ENCODE measurements around the gene CCDC142.
A peak's percentile ranks its signal among the peaks of the same experiment; 100 is the strongest.

The CCDC142 gene

DNA sequence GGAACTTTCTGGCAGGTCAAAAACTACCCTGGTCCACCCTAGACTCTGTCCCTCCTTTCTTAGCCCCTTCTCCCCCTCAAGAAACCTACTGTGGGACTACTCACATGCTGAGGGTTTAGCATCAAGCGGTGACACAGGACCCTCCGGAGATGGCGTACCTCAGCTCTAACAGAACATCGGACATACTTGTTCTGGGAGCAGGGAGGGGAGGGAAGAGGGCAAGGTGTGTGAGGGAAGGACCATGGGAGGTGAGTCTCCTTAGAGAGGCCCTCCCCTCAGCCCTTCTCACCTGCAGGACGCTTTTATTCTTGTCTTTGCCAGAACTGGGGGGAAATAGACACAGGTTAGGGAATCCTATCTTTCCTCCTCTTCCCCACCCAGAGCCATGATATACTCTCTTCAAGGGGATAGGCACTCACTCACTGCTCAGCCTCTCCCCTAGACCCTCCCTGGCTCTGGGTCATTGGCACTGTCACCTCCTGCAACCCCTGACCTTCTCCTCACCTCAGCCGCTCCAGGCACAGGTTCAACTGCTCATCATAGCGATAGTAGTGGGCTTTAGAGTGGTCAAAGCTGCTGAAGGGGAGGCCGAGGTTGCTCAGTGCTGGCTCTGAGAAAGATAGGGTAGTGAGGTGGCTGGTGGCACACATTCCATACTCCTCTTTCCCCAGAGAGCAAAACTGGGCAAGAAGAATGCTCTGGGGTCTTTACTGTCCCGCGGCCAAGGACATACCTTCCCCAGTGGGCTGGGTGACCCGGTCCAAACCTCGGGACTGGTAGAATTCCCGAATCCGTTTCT is 22.8 kb upstream of the CCDC142 start:
- H3K27ac ChIP-seq (ENCODE audit: low read depth, low read length) = no peak overlapping the region
- no peaks in the 10 kb centered on the region for H3K9me3 ChIP-seq (ENCODE audit: control insufficient read depth in 1 of 2, low read length in 2 of 2)
- peaks cover 46 to 49% of the 10 kb centered on the region in 2 donors for H3K4me1 ChIP-seq (ENCODE audit: control insufficient read depth in 1 of 2, insufficient read depth in 2 of 2, low read length in 2 of 2)
- peaks cover 0 to 17% of the 10 kb centered on the region in 2 donors for H3K27me3 ChIP-seq (ENCODE audit: control insufficient read depth in 1 of 2, insufficient read depth in 2 of 2, low read length in 2 of 2)
- H3K9ac ChIP-seq (ENCODE audit: low read depth in 1 of 2, low read length in 2 of 2) = peak overlapping the region in 1 of 2 donors; percentile 43
- H3K36me3 ChIP-seq (ENCODE audit: control insufficient read depth in 1 of 2, insufficient read depth in 2 of 2, low read length in 2 of 2) = peaks cover 0 to 11% of the 10 kb centered on the region in 2 donors
- H3K4me3 ChIP-seq (ENCODE audit: low read depth in 1 of 2, low read length in 2 of 2) = peak overlapping the region; percentile 33 to 43

DNA sequence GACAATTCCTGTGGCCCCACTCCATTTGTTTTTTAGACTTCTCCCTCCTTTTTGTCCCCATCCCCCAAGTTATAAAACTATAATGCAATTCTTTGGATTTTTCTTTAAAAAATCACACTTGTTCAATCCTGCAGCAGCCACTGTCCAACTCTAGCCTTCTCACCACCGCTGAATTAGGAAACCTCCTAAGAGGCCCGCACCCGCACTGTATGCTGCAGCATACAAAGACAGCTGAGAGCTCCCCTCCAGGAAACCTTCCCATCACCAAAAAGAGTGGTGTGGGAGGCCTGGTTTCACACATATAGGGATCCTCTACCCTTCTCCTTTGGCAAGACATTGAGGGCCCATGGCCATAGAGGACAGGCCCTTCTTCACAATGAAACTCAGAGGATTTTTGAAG is 21.8 kb upstream of the CCDC142 start:
- Histone ChIP-seq H3K4me3 (ENCODE audit: low read depth in 1 of 2, low read length in 2 of 2) (peak overlapping the region; percentile 88 to 94), H3K36me3 (ENCODE audit: control insufficient read depth in 1 of 2, insufficient read depth in 2 of 2, low read length in 2 of 2) (peaks cover 0 to 11% of the 10 kb centered on the region in 2 donors), H3K27me3 (ENCODE audit: control insufficient read depth in 1 of 2, insufficient read depth in 2 of 2, low read length in 2 of 2) (peaks cover 0 to 14% of the 10 kb centered on the region in 2 donors), H3K27ac (ENCODE audit: low read depth, low read length) (no peak overlapping the region), H3K4me1 (ENCODE audit: control insufficient read depth in 1 of 2, insufficient read depth in 2 of 2, low read length in 2 of 2) (peaks cover 57 to 58% of the 10 kb centered on the region in 2 donors), H3K9ac (ENCODE audit: low read depth in 1 of 2, low read length in 2 of 2) (no peak overlapping the region), H3K9me3 (ENCODE audit: control insufficient read depth in 1 of 2, low read length in 2 of 2) (no peaks in the 10 kb centered on the region)

DNA sequence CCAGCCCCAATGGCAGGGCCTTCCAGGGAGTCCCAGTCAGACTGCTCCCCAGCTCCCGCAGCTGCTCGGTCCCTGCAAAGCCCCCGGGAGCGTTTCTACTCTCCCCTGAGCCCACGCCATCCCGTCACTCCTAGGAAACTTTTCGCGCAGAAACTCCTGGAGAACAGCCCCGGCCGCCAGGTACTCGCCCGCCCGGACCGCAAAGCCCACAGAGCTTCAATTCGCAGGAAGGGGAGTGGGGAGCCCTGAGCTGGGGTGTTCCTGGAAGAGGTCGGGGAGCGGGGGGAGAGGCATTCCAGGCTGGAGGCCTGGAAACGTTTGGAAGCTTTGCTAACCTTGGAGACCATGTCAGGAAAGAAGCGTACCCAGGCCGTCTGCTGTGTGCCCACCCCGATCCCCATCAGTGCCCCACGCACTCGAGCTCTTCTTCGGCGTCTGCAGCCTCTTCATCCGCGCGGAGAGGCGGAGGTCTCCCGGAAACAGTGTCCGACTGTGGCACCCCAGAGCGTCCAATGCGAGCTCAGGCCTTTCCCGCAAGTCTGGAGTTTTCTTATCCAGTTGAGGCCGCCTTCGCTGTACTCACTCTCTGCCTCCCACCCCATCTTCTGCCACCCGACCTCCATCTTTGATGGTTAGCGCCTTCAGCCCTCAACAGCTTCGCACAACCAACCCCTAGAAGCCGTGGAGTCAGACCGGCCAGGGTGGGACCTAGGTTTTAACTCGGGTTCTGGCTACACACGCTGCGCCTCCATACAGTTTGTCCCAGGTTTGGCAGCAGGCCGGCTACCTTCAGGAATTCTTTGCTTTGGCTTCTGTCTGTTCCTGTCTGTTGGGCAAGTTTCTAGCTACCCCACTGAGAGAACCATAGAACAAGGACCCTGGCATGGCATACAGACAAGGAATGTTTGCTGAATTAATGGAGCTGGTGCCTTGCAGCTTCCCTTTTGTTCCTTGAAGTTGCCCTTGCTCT is 21.0 kb upstream of the CCDC142 start:
- peaks cover 61 to 64% of the 10 kb centered on the region in 2 donors for H3K4me1 ChIP-seq (ENCODE audit: control insufficient read depth in 1 of 2, insufficient read depth in 2 of 2, low read length in 2 of 2)
- H3K36me3 ChIP-seq (ENCODE audit: control insufficient read depth in 1 of 2, insufficient read depth in 2 of 2, low read length in 2 of 2) = peaks cover 0 to 11% of the 10 kb centered on the region in 2 donors
- peak overlapping the region; percentile 81 for H3K27ac ChIP-seq (ENCODE audit: low read depth, low read length)
- H3K9me3 ChIP-seq (ENCODE audit: control insufficient read depth in 1 of 2, low read length in 2 of 2) = no peaks in the 10 kb centered on the region
- peak overlapping the region; percentile 88 to 94 for H3K4me3 ChIP-seq (ENCODE audit: low read depth in 1 of 2, low read length in 2 of 2)
- peaks cover 0 to 13% of the 10 kb centered on the region in 2 donors for H3K27me3 ChIP-seq (ENCODE audit: control insufficient read depth in 1 of 2, insufficient read depth in 2 of 2, low read length in 2 of 2)
- H3K9ac ChIP-seq (ENCODE audit: low read depth in 1 of 2, low read length in 2 of 2) = peak overlapping the region; percentile 92 to 98

DNA sequence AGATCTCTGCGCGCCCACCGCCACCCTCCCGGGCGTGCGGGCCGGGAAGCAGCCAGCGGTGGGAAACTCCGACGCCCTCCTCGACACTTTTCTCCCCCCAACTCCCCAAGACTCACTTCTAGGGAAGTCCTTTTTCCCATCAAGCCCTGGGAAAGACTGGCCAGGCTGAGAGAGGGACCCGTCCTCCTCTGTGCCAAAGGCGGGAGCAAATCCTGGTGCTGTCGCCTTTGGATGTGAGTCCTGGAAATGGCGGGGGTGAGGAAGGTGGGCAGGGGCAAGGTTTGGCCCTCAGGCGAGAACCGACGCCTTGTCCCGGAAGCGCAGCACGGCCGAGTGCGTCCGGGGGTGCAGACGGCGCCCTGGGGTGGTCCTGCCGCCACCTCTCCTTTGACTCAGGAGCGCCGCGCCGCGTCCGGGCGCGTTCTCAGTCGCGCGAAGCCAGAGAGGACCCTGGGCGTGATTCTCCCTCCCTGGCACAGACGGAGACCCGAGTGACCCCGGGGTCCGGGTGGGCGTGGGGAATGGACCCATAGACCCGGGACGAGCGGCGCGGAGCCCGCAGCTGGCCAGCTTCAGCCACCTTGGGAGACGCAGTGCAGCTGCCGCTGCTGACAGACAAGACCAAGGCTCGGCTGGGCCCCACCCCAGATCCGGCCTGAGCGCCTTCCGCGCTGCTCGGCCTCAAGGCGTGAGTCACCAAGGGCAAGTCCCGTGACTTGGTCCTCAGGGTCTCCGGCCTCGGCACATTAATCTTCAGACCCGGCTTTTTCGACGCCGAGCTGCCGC is 20.1 kb upstream of the CCDC142 start:
- Histone ChIP-seq H3K36me3 (ENCODE audit: control insufficient read depth in 1 of 2, insufficient read depth in 2 of 2, low read length in 2 of 2) (peaks cover 0 to 11% of the 10 kb centered on the region in 2 donors), H3K27ac (ENCODE audit: low read depth, low read length) (peak overlapping the region; percentile 88), H3K4me1 (ENCODE audit: control insufficient read depth in 1 of 2, insufficient read depth in 2 of 2, low read length in 2 of 2) (peaks cover 62 to 67% of the 10 kb centered on the region in 2 donors), H3K9me3 (ENCODE audit: control insufficient read depth in 1 of 2, low read length in 2 of 2) (no peaks in the 10 kb centered on the region), H3K4me3 (ENCODE audit: low read depth in 1 of 2, low read length in 2 of 2) (peak overlapping the region; percentile 88 to 94), H3K27me3 (ENCODE audit: control insufficient read depth in 1 of 2, insufficient read depth in 2 of 2, low read length in 2 of 2) (peaks cover 0 to 12% of the 10 kb centered on the region in 2 donors), H3K9ac (ENCODE audit: low read depth in 1 of 2, low read length in 2 of 2) (peak overlapping the region; percentile 92 to 98)

DNA sequence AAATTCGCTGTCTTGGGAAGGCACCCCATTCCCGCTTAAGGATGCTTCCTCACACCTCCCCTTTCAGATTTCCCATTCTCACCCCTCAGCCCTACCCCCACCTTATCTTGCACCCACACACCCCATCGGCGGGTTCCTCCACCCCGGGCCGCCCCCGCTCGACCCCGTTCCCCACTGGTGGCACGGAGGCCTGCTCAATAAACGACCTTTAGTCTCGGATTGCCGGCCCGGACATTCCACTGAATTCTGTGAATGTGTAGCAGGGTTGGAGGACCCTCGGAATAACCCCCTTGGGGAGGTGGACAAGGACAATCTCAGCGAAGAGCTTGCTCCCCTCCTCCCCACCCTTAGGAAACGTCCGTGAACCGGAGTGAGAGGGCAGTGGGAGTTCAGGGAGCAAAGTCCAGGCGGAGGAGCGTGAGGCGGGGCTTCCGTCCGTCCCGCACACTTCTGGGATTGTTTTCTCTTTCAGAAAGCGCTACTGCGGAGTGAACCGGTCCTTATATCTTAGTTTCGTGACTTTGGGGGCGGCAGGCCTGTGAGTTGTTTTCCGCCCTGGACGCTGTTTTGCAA is 19.4 kb upstream of the CCDC142 start:
- Histone ChIP-seq H3K9ac (ENCODE audit: low read depth in 1 of 2, low read length in 2 of 2) (peak overlapping the region; percentile 92 to 98), H3K9me3 (ENCODE audit: control insufficient read depth in 1 of 2, low read length in 2 of 2) (no peaks in the 10 kb centered on the region), H3K4me3 (ENCODE audit: low read depth in 1 of 2, low read length in 2 of 2) (peak overlapping the region; percentile 88 to 94), H3K36me3 (ENCODE audit: control insufficient read depth in 1 of 2, insufficient read depth in 2 of 2, low read length in 2 of 2) (peaks cover 0 to 11% of the 10 kb centered on the region in 2 donors), H3K4me1 (ENCODE audit: control insufficient read depth in 1 of 2, insufficient read depth in 2 of 2, low read length in 2 of 2) (peaks cover 62 to 74% of the 10 kb centered on the region in 2 donors), H3K27me3 (ENCODE audit: control insufficient read depth in 1 of 2, insufficient read depth in 2 of 2, low read length in 2 of 2) (peaks cover 0 to 12% of the 10 kb centered on the region in 2 donors), H3K27ac (ENCODE audit: low read depth, low read length) (peak overlapping the region; percentile 88)

DNA sequence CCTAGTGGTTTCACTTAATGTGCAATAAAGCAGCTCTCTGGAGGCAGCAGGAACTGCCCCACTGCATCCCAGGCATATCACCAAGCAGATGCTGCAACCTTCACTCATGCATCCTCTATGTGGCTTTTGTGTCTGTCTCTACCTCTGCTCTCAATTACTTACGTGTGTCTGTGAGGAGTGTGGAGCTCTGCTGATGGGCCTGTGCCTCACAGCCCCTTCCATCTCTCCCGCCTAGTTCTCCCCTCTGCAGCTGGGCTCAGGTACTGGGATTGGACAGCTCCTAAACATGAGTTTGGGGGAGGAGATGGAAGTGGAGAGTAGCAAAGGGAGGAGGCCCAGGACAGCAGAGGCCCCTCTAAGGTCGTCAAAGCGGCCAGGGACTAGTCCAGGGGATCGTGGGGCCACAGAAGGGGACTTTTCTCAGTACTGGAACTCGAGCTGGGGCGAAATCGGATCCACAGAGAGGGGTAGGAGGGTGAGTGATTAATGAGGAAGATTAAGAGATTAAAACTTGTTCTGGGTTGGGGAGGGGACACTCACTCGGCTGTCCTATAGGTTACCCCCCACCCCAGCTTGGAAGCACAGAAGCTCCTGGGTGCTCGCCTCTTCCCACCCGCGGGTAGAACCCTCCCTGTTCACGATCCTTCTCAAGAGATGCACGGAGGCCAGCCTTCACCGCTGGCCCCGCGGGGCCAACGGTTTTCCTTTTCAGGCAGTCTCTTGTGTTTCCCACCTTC is 18.7 kb upstream of the CCDC142 start:
- no peaks in the 10 kb centered on the region for H3K9me3 ChIP-seq (ENCODE audit: control insufficient read depth in 1 of 2, low read length in 2 of 2)
- H3K27ac ChIP-seq (ENCODE audit: low read depth, low read length) = no peak overlapping the region
- peaks cover 58 to 71% of the 10 kb centered on the region in 2 donors for H3K4me1 ChIP-seq (ENCODE audit: control insufficient read depth in 1 of 2, insufficient read depth in 2 of 2, low read length in 2 of 2)
- peaks cover 0 to 12% of the 10 kb centered on the region in 2 donors for H3K27me3 ChIP-seq (ENCODE audit: control insufficient read depth in 1 of 2, insufficient read depth in 2 of 2, low read length in 2 of 2)
- H3K36me3 ChIP-seq (ENCODE audit: control insufficient read depth in 1 of 2, insufficient read depth in 2 of 2, low read length in 2 of 2) = peaks cover 0 to 11% of the 10 kb centered on the region in 2 donors
- H3K9ac ChIP-seq (ENCODE audit: low read depth in 1 of 2, low read length in 2 of 2) = peak overlapping the region in 1 of 2 donors; percentile 15
- H3K4me3 ChIP-seq (ENCODE audit: low read depth in 1 of 2, low read length in 2 of 2) = peak overlapping the region; percentile 88 to 94

DNA sequence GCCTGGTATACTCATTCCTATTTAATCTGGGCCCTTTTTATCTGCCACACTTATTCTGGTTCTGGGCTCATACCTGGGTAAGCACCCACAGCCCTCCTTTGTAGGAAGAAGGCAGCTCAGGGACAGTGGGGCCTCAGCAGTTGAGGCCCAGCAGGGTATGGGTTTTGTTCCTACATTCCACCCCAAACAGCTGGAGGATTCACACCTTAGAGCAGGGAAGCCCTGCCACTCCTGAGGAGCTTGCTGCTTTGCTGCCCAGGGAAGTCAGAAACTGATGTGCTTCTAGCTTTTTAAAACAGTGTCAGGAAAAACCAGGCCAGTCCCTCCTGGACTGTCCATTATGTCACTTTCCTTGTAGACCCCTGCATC is 17.8 kb upstream of the CCDC142 start:
- peaks cover 0 to 12% of the 10 kb centered on the region in 2 donors for H3K27me3 ChIP-seq (ENCODE audit: control insufficient read depth in 1 of 2, insufficient read depth in 2 of 2, low read length in 2 of 2)
- H3K27ac ChIP-seq (ENCODE audit: low read depth, low read length) = no peak overlapping the region
- peaks cover 0 to 7% of the 10 kb centered on the region in 2 donors for H3K36me3 ChIP-seq (ENCODE audit: control insufficient read depth in 1 of 2, insufficient read depth in 2 of 2, low read length in 2 of 2)
- H3K9ac ChIP-seq (ENCODE audit: low read depth in 1 of 2, low read length in 2 of 2) = no peak overlapping the region
- no peaks in the 10 kb centered on the region for H3K9me3 ChIP-seq (ENCODE audit: control insufficient read depth in 1 of 2, low read length in 2 of 2)
- peaks cover 51 to 62% of the 10 kb centered on the region in 2 donors for H3K4me1 ChIP-seq (ENCODE audit: control insufficient read depth in 1 of 2, insufficient read depth in 2 of 2, low read length in 2 of 2)
- no peak overlapping the region for H3K4me3 ChIP-seq (ENCODE audit: low read depth in 1 of 2, low read length in 2 of 2)

DNA sequence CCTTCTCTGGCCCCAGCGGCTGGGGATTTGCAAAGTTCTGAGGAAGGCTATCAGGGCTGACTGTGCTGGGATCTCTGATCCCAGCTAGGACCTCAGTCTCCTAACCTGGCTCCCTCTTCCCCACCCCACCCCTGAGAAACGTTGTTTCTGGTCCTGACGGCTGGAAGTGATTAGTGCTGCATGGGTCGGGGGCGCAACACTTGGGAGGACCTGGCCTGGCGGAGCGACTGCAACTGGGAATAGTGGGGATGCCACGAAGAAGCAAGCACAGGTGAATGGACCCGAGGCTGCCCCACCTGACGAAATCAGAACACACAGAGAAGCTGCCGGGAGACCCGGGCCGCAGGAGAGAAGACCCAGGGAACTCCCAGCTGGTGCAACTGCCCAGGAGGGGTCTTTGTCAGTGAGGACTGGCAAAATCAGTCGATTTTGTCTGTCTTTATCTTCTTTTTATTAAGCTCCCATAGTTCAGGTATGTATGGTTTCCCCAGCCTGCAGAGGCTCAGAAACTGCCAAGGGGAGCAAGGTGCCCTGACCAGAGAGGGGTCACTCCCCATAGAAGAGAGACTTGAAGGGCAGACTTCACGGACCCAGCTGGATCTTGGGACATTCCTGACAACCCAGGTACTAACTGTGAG is 17.3 kb upstream of the CCDC142 start:
- Histone ChIP-seq H3K4me3 (ENCODE audit: low read depth in 1 of 2, low read length in 2 of 2) (peak overlapping the region; percentile 74 to 82), H3K36me3 (ENCODE audit: control insufficient read depth in 1 of 2, insufficient read depth in 2 of 2, low read length in 2 of 2) (peaks cover 0 to 2% of the 10 kb centered on the region in 2 donors), H3K27ac (ENCODE audit: low read depth, low read length) (no peak overlapping the region), H3K9ac (ENCODE audit: low read depth in 1 of 2, low read length in 2 of 2) (peak overlapping the region; percentile 64 to 68), H3K4me1 (ENCODE audit: control insufficient read depth in 1 of 2, insufficient read depth in 2 of 2, low read length in 2 of 2) (peaks cover 46 to 57% of the 10 kb centered on the region in 2 donors), H3K27me3 (ENCODE audit: control insufficient read depth in 1 of 2, insufficient read depth in 2 of 2, low read length in 2 of 2) (peaks cover 0 to 12% of the 10 kb centered on the region in 2 donors), H3K9me3 (ENCODE audit: control insufficient read depth in 1 of 2, low read length in 2 of 2) (no peaks in the 10 kb centered on the region)
